KOPT-K1 (cell line): ENCODE results near the gene GNB1L.

Source experiments
- H3K27ac ChIP-seq: fragments of 200-600 bp; sonication (generic); 2 replicates; pipeline ENCODE4 v1.5.1; 2016; ENCODE audit warnings: antibody characterized with exemption, mild to moderate bottlenecking, low read depth, low read length; ENCODE audit not compliant: poor library complexity, severe bottlenecking
- H3K36me3 ChIP-seq: fragments of 200-600 bp; sonication (generic); 2 replicates; pipeline ENCODE4 v1.5.1; 2017; ENCODE audit warnings: antibody characterized with exemption, mild to moderate bottlenecking, low read length, moderate library complexity; ENCODE audit not compliant: insufficient read depth
- H3K9me3 ChIP-seq: fragments of 200-600 bp; sonication (generic); 2 replicates; pipeline ENCODE4 v1.5.1; 2017; ENCODE audit warnings: antibody characterized with exemption, low read length, mild to moderate bottlenecking; ENCODE audit not compliant: insufficient read depth, poor library complexity, severe bottlenecking

Gene GNB1L

GRCh38 chr22:19821523-19822300 lies 33.0 kb downstream of the GNB1L start:
- Histone ChIP-seq H3K27ac (no peak overlapping the region), H3K36me3 (peaks cover 15% of the 10 kb centered on the region; the same call in 1 of the 2 replicates), H3K9me3 (no peaks in the 10 kb centered on the region)

GRCh38 chr22:19820880-19821522 lies 33.7 kb downstream of the GNB1L start:
- H3K9me3 ChIP-seq: no peaks in the 10 kb centered on the region
- H3K36me3 ChIP-seq: peaks cover 15% of the 10 kb centered on the region; the same call in 1 of the 2 replicates
- H3K27ac ChIP-seq: no peak overlapping the region

- Histone ChIP-seq H3K9me3 (no peaks in the 10 kb centered on the region), H3K36me3 (peaks cover 16% of the 10 kb centered on the region; the same call in 1 of the 2 replicates), H3K27ac (no peak overlapping the region)
Observed at GRCh38 chr22:19819911-19820879, 34.5 kb downstream of the GNB1L start.

- peaks cover 24% of the 10 kb centered on the region; the same call in 1 of the 2 replicates for H3K36me3 ChIP-seq
- H3K9me3 ChIP-seq: no peaks in the 10 kb centered on the region
- no peak overlapping the region for H3K27ac ChIP-seq
Observed at GRCh38 chr22:19819208-19819910, 35.3 kb downstream of the GNB1L start.

- Histone ChIP-seq H3K36me3 (peaks cover 30% of the 10 kb centered on the region), H3K27ac (no peak overlapping the region), H3K9me3 (no peaks in the 10 kb centered on the region)
Observed at GRCh38 chr22:19818324-19819207, 36.1 kb downstream of the GNB1L start.

- Histone ChIP-seq H3K9me3 (no peaks in the 10 kb centered on the region), H3K27ac (peak overlapping the region; percentile 9), H3K36me3 (peaks cover 50% of the 10 kb centered on the region)
Observed at GRCh38 chr22:19816372-19817119, 38.1 kb downstream of the GNB1L start.

- Histone ChIP-seq H3K9me3 (no peaks in the 10 kb centered on the region), H3K36me3 (peaks cover 52% of the 10 kb centered on the region), H3K27ac (peak overlapping the region; percentile 9)
Observed at GRCh38 chr22:19815823-19816290, 38.8 kb downstream of the GNB1L start.

GRCh38 chr22:19815093-19815822 lies 39.4 kb downstream of the GNB1L start:
- Histone ChIP-seq H3K9me3 (no peaks in the 10 kb centered on the region), H3K27ac (peak overlapping the region; percentile 9), H3K36me3 (peaks cover 52% of the 10 kb centered on the region)

- H3K9me3 ChIP-seq: no peaks in the 10 kb centered on the region
- H3K36me3 ChIP-seq: peaks cover 49% of the 10 kb centered on the region
- no peak overlapping the region for H3K27ac ChIP-seq
Observed at GRCh38 chr22:19814428-19814827, 40.2 kb downstream of the GNB1L start.

GRCh38 chr22:19812910-19813309 lies 41.8 kb downstream of the GNB1L start:
- Histone ChIP-seq H3K27ac (no peak overlapping the region), H3K9me3 (no peaks in the 10 kb centered on the region), H3K36me3 (peaks cover 48% of the 10 kb centered on the region)

- no peaks in the 10 kb centered on the region for H3K9me3 ChIP-seq
- no peak overlapping the region for H3K27ac ChIP-seq
- H3K36me3 ChIP-seq: peaks cover 52% of the 10 kb centered on the region
Observed at GRCh38 chr22:19811811-19812771, 42.6 kb downstream of the GNB1L start.

- Histone ChIP-seq H3K36me3 (peaks cover 61% of the 10 kb centered on the region), H3K9me3 (no peaks in the 10 kb centered on the region), H3K27ac (no peak overlapping the region)
Observed at GRCh38 chr22:19811211-19811621, 43.5 kb downstream of the GNB1L start.
